Germinal center (tissue), 1 donor: Measurements from ENCODE around the gene ANGPTL2.

Source experiments
- DNase-seq: peaks from one replicate; pipeline ENCODE4 v3.0.0; 2012; ENCODE audit warnings: mixed read lengths, low spot score

ANGPTL2 gene

GRCh38 chr9:127136081-127136879 lies 13.8 kb upstream of the ANGPTL2 start:
- DNase-seq = no peak

- DNase-seq = no peak
Observed at GRCh38 chr9:127135056-127135745, 12.8 kb upstream of the ANGPTL2 start.

- DNase-seq = no peak
Observed at GRCh38 chr9:127133739-127134167, 11.3 kb upstream of the ANGPTL2 start.

- no peak for DNase-seq
Observed at GRCh38 chr9:127132921-127133647, 10.6 kb upstream of the ANGPTL2 start.

GRCh38 chr9:127132375-127132774 lies 9.9 kb upstream of the ANGPTL2 start:
- no peak for DNase-seq

- no peak for DNase-seq
Observed at GRCh38 chr9:127131871-127132270, 9.4 kb upstream of the ANGPTL2 start.

- no peak for DNase-seq
Observed at GRCh38 chr9:127130661-127131538, 8.5 kb upstream of the ANGPTL2 start.

- no peak for DNase-seq
Observed at GRCh38 chr9:127130235-127130634, 7.8 kb upstream of the ANGPTL2 start.

- DNase-seq = no peak
Observed at GRCh38 chr9:127129718-127130085, 7.3 kb upstream of the ANGPTL2 start.

GRCh38 chr9:127129073-127129717 lies 6.8 kb upstream of the ANGPTL2 start:
- DNase-seq = no peak

- no peak for DNase-seq
Observed at GRCh38 chr9:127128341-127129072, 6.1 kb upstream of the ANGPTL2 start.

GRCh38 chr9:127126971-127127370 lies 4.5 kb upstream of the ANGPTL2 start:
- no peak for DNase-seq

GRCh38 chr9:127124792-127125191 lies 2.4 kb upstream of the ANGPTL2 start:
- no peak for DNase-seq

- DNase-seq = no peak
Observed at GRCh38 chr9:127124111-127124531, 1.7 kb upstream of the ANGPTL2 start.

GRCh38 chr9:127123064-127123890 lies 842 bp upstream of the ANGPTL2 start:
- no peak for DNase-seq

- DNase-seq = no peak
Observed at GRCh38 chr9:127121628-127122175, 733 bp downstream of the ANGPTL2 start.

- no peak for DNase-seq
Observed at GRCh38 chr9:127119320-127119709, 3.1 kb downstream of the ANGPTL2 start.

GRCh38 chr9:127118597-127119319 lies 3.7 kb downstream of the ANGPTL2 start:
- peak; percentile 15 for DNase-seq

- no peak for DNase-seq
Observed at GRCh38 chr9:127117801-127118200, 4.6 kb downstream of the ANGPTL2 start.
